AG09319 (cell line): ENCODE measurements around the gene TMEM18.

ENCODE experiments used
- DNase-seq: peaks from one replicate; pipeline ENCODE4 v3.0.0-alpha.2; 2010; ENCODE audit warnings: low read depth; ENCODE audit errors: extremely low read depth
- CTCF ChIP-seq: IDR thresholded peaks from 2 replicates; pipeline ENCODE4 v1.5.1; 2011; ENCODE audit warnings: low read depth, mild to moderate bottlenecking, inconsistent platforms, low read length, moderate library complexity

TMEM18 gene

GRCh38 chr2:657766-658165 lies 19.4 kb downstream of the TMEM18 start:
- no peak for TF ChIP-seq CTCF
- DNase-seq, result no peak

- DNase-seq, result no peak
- TF ChIP-seq CTCF, result no peak
Observed at GRCh38 chr2:656676-657075, 20.5 kb downstream of the TMEM18 start.

GRCh38 chr2:655626-656025 lies 21.6 kb downstream of the TMEM18 start:
- DNase-seq, result no peak
- no peak for TF ChIP-seq CTCF

- no peak for TF ChIP-seq CTCF
- no peak for DNase-seq
Observed at GRCh38 chr2:654896-655295, 22.3 kb downstream of the TMEM18 start.

- TF ChIP-seq CTCF, result no peak
Observed at GRCh38 chr2:653645-654425, 23.4 kb downstream of the TMEM18 start.

GRCh38 chr2:652881-653480 lies 24.2 kb downstream of the TMEM18 start:
- DNase-seq, result no peak
- no peak for TF ChIP-seq CTCF

More at GRCh38 chr2:653645-654425, 23.4 kb downstream of the TMEM18 start:
- no peak for DNase-seq

- no peak for TF ChIP-seq CTCF
- no peak for DNase-seq
Observed at GRCh38 chr2:651951-652373, 25.2 kb downstream of the TMEM18 start.
